Activated B cell treated with CpG ODN at 0.5 μM for 24 hours (primary cell): ENCODE results near the gene MAP3K15. TPM values are rescaled to one million over a fixed set of nuclear protein-coding genes. Genes with fewer than 3 reads are reported as not detected.

ENCODE experiments used
- ATAC-seq: fragments of 200-7000 bp; cut with Tn5 transposase; one replicate; pipeline ENCODE4 v1.10.0; 2021; ENCODE audit warnings: low read depth, mild to moderate bottlenecking, moderate library complexity
- CTCF ChIA-PET: fragments of 350-600 bp; sonication (Branson Sonifier 250); formaldehyde crosslinking; loops from one replicate; lab custom pipeline; 2021; ENCODE audit warnings: antibody characterized with exemption; lab: Charles Lee
- POLR2A ChIA-PET: fragments of 350-600 bp; sonication (Branson Sonifier 250); formaldehyde crosslinking; loops from one replicate; lab custom pipeline; 2021; ENCODE audit warnings: antibody characterized with exemption; lab: Charles Lee
- DNase-seq: peaks from one replicate; pipeline ENCODE4 v3.0.0; 2022
- H3K27ac Mint-ChIP-seq: one replicate; pipeline ENCODE4 v1.8.0; 2020; ENCODE audit warnings: mixed read lengths
- H3K27me3 Mint-ChIP-seq: one replicate; pipeline ENCODE4 v1.8.0; 2021; ENCODE audit warnings: mixed read lengths
- H3K36me3 Mint-ChIP-seq: one replicate; pipeline ENCODE4 v1.8.0; 2021; ENCODE audit warnings: low read depth, mixed read lengths
- H3K4me1 Mint-ChIP-seq: one replicate; pipeline ENCODE4 v1.8.0; 2021; ENCODE audit warnings: mixed read lengths
- H3K4me3 Mint-ChIP-seq: one replicate; pipeline ENCODE4 v1.8.0; 2020; ENCODE audit warnings: mild to moderate bottlenecking, mixed read lengths
- H3K9me3 Mint-ChIP-seq: one replicate; pipeline ENCODE4 v1.8.0; 2020; ENCODE audit warnings: mixed read lengths
- CTCF ChIP-seq: fragments of 200-600 bp; IDR thresholded peaks from one replicate; pipeline ENCODE4 v1.8.0; 2022; ENCODE audit warnings: antibody characterized with exemption, mild to moderate bottlenecking
- intact Hi-C: fragments of 100-400 bp; cut with micrococcal nuclease; formaldehyde crosslinking; loops from one replicate; pipeline ENCODE4 v1.15.1; 2024
- total RNA-seq: library from RNA; stranded (reverse); gene quantifications from 2 replicates; pipeline ENCODE4 v1.2.3, GENCODE V29; 2022

The MAP3K15 gene
- total RNA-seq, 1 donor from 2014 or later: 0.11 TPM

DNA sequence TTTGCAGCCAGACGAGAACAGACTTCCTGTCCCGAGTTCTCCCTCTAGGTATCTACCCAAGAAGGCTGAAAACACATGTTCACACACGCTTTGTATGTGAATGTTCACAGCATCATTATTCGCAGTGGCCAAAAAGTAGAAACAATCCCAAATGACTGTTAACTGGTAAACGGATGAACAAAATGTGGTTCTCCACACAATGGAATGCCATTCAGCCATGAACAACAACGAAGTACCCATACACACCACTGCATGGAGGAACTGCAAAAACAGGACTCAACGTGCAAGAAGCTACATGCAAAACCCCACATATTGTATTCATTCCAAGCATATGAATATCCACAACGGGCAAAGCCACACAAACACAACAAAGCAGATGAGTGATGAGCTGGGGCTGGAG lies 126.6 kb downstream of the MAP3K15 start:
- Mint-ChIP-seq H3K4me1 (no peaks in the 10 kb centered on the region), H3K9me3 (no peaks in the 10 kb centered on the region), H3K27ac (no peak overlapping the region), H3K27me3 (no peaks in the 10 kb centered on the region), H3K36me3 (no peaks in the 10 kb centered on the region), H3K4me3 (no peak overlapping the region)
- no peak for DNase-seq
- intact Hi-C loops: no loop called here
- CTCF ChIA-PET: no interaction called here
- ATAC-seq: no peak
- no peak for TF ChIP-seq CTCF
- POLR2A ChIA-PET: no interaction called here

DNA sequence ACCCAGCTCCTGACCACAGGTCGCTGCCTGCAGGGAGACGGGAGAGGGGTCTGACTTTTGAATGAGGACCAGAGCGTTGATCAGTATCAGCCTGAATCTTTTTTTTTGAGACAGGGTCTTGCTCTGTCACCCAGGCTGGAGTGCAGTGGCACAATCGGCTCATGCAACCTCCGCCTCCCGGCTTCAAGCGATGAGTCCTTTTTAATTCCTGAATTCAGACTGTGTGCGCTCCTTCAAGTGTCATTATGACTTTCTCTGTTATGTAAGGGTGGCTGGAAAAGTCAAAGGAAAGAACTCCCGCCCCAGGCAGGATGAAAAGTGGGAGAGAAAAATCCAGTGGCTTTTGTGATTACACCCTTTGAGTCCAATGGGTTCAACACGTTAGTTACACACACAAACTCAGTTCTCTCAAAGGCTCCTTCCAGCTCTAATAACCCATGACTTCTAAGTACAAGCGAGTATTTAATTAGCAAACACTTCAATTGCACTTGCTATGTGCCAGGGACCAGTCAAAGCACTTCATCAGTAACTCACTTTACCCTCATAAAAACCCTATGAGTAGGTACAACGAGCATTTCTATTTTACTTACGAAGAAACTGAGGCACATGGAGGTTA lies 127.1 kb downstream of the MAP3K15 start:
- POLR2A ChIA-PET: no interaction called here
- no peak for DNase-seq
- no peak overlapping the region for H3K4me3 Mint-ChIP-seq
- H3K27ac Mint-ChIP-seq: no peak overlapping the region
- no peaks in the 10 kb centered on the region for H3K9me3 Mint-ChIP-seq
- intact Hi-C loops: no loop called here
- no peaks in the 10 kb centered on the region for H3K4me1 Mint-ChIP-seq
- ATAC-seq: no peak
- TF ChIP-seq CTCF: no peak
- no peaks in the 10 kb centered on the region for H3K36me3 Mint-ChIP-seq
- CTCF ChIA-PET: no interaction called here
- H3K27me3 Mint-ChIP-seq: no peaks in the 10 kb centered on the region

GRCh38 chrX:19386679-19387078 lies 128.6 kb downstream of the MAP3K15 start:
- Mint-ChIP-seq H3K9me3 (no peaks in the 10 kb centered on the region), H3K4me3 (no peak overlapping the region), H3K27ac (no peak overlapping the region), H3K36me3 (no peaks in the 10 kb centered on the region), H3K4me1 (no peaks in the 10 kb centered on the region), H3K27me3 (no peaks in the 10 kb centered on the region)
- DNase-seq: no peak
- intact Hi-C loops: no loop called here
- POLR2A ChIA-PET: no interaction called here
- ATAC-seq: no peak
- CTCF ChIA-PET: no interaction called here
- no peak for TF ChIP-seq CTCF

DNA sequence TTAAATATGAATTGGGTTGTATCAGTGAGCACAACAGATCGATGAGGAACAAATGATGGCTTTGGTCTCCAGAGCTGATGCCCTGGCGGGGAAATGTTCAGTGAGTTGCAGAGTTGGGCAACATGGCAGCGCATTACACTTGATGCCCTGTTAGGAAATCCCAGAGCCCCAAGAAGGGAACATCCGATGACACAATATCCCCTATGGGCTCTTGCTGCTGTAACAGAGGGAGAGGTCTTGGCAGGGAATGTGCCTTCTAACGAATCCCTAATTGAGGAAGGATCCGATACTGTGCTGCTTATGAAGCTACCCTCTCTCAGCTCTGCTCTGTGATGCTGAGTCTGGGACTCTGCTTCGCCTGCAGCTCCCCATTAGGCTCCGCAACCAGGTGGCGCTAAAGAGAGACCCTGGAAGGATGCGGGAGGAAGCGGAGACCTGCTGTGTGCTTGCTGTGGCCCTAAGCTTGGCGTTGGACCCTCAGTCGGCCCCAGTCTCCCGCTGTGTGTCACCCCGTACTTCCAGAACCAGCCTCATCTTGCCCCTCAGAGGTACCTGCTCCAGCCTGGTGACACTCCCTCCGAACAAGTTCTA lies 132.7 kb downstream of the MAP3K15 start:
- no peak overlapping the region for H3K4me3 Mint-ChIP-seq
- POLR2A ChIA-PET: no interaction called here
- H3K36me3 Mint-ChIP-seq: no peaks in the 10 kb centered on the region

DNA sequence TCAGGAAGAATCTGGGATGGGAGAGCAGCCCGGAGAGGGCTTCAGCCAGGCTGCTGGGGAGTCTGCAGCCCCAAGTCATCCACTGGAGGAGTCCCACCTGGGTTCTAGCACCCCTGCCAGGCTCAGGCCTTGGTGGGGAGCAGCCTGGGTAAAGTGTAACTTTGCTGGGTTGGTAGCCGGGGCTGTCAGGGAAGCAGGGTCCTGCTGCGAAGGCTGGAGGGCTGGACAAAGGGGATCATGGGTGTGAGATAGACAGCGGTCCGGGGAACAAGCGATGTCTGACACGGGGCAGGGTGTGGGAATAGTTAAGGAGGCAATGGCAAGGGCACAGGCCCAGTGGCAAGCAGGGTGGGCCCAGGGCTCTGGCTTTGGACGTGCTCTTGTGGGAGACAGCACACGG lies 134.0 kb downstream of the MAP3K15 start:
- Mint-ChIP-seq H3K9me3 (no peaks in the 10 kb centered on the region), H3K36me3 (no peaks in the 10 kb centered on the region), H3K27me3 (peaks cover 4% of the 10 kb centered on the region), H3K27ac (no peak overlapping the region), H3K4me1 (no peaks in the 10 kb centered on the region), H3K4me3 (no peak overlapping the region)
- no peak for ATAC-seq
- no peak for TF ChIP-seq CTCF
- ChIA-PET POLR2A (no interaction called here), CTCF (no interaction called here)
- no peak for DNase-seq
- intact Hi-C loops: no loop called here

More for the DNA sequence above, 132.7 kb downstream of the MAP3K15 start:
- no peak for TF ChIP-seq CTCF
- intact Hi-C loops: no loop called here
- H3K27ac Mint-ChIP-seq: no peak overlapping the region
- ATAC-seq (no peak), DNase-seq (no peak)
- no peaks in the 10 kb centered on the region for H3K4me1 Mint-ChIP-seq
- H3K9me3 Mint-ChIP-seq: no peaks in the 10 kb centered on the region
- H3K27me3 Mint-ChIP-seq: peaks cover 4% of the 10 kb centered on the region
- CTCF ChIA-PET: interaction anchor here (1.0 to 1.5 kb wide), 3 partner anchors 8 to 33 kb away, joined by 3 to 5 read pairs (median 4); no protein-coding TSS in a partner anchor
